Left ventricle myocardium inferior (tissue), 1 donor: ENCODE measurements around the gene GSDMA. TPM values are rescaled to one million over a fixed set of nuclear protein-coding genes. Genes with fewer than 3 reads are reported as not detected.
A peak's percentile ranks its signal among the peaks of the same experiment; 100 is the strongest.

Source experiments
- DNase-seq: peaks from one replicate; pipeline ENCODE4 v3.0.0-alpha.2; 2020
- H3K27ac ChIP-seq: fragments of 200-600 bp; replicated peaks from 2 replicates; pipeline ENCODE4 v1.8.0; 2021
- H3K27me3 ChIP-seq: fragments of 200-600 bp; 2 replicates; pipeline ENCODE4 v1.8.0; 2021; ENCODE audit warnings: low read depth
- H3K36me3 ChIP-seq: fragments of 200-600 bp; 2 replicates; pipeline ENCODE4 v1.8.0; 2021
- H3K4me1 ChIP-seq: fragments of 200-600 bp; 2 replicates; pipeline ENCODE4 v1.8.0; 2021
- H3K4me3 ChIP-seq: fragments of 200-600 bp; 2 replicates; pipeline ENCODE4 v1.8.0; 2021; ENCODE audit warnings: mild to moderate bottlenecking, moderate library complexity
- H3K9me3 ChIP-seq: fragments of 200-600 bp; replicated peaks from 2 replicates; pipeline ENCODE4 v1.8.0; 2021
- CTCF ChIP-seq: fragments of 200-600 bp; IDR thresholded peaks from 2 replicates; pipeline ENCODE4 v1.8.0; 2021; ENCODE audit warnings: antibody characterized with exemption, mild to moderate bottlenecking, borderline replicate concordance
- intact Hi-C: fragments of 100-400 bp; cut with micrococcal nuclease; formaldehyde crosslinking; loops from one replicate; pipeline ENCODE4 v1.11.0; 2022
- total RNA-seq: library from RNA; stranded (reverse); fragmentation: NEBNext Ultra II Directional; extraction: Animal tissue kit (Norgen Biotek cat#: 25700); gene quantifications from one replicate; pipeline ENCODE4 v1.2.1, GENCODE V29; 2021
- donor health status: DM: no; HTN: yes; CAD: no; lungs with severe emphysema.

Gene GSDMA
- total RNA-seq, 1 donor from 2014 or later, result 0.66 TPM

GRCh38 chr17:39927929-39928857 lies 34.6 kb upstream of the GSDMA start:
- Histone ChIP-seq H3K36me3 (peaks cover 9% of the 10 kb centered on the region), H3K9me3 (no peaks in the 10 kb centered on the region), H3K4me1 (peaks cover 79% of the 10 kb centered on the region), H3K27me3 (no peaks in the 10 kb centered on the region), H3K4me3 (peak overlapping the region; percentile 87), H3K27ac (peak overlapping the region; percentile 92)
- no peak for TF ChIP-seq CTCF
- intact Hi-C loops, result no loop called here
- peak; percentile 51 for DNase-seq

- H3K4me3 ChIP-seq, result peak overlapping the region; percentile 87
- TF ChIP-seq CTCF, result no peak
- H3K4me1 ChIP-seq, result peaks cover 79% of the 10 kb centered on the region
- no peak for DNase-seq
- H3K36me3 ChIP-seq, result peaks cover under 1% of the 10 kb centered on the region
- no peaks in the 10 kb centered on the region for H3K27me3 ChIP-seq
- intact Hi-C loops, result no loop called here
- H3K27ac ChIP-seq, result peak overlapping the region; percentile 92
- H3K9me3 ChIP-seq, result no peaks in the 10 kb centered on the region
Observed at GRCh38 chr17:39928858-39929645, 33.8 kb upstream of the GSDMA start.

- peaks cover 79% of the 10 kb centered on the region for H3K4me1 ChIP-seq
Observed at GRCh38 chr17:39929646-39930407, 33.0 kb upstream of the GSDMA start.

GRCh38 chr17:39933912-39934311 lies 28.9 kb upstream of the GSDMA start:
- Histone ChIP-seq H3K4me3 (no peak overlapping the region), H3K36me3 (no peaks in the 10 kb centered on the region), H3K9me3 (no peaks in the 10 kb centered on the region), H3K27ac (peak overlapping the region; percentile 80), H3K27me3 (no peaks in the 10 kb centered on the region), H3K4me1 (peaks cover 54% of the 10 kb centered on the region)
- DNase-seq, result peak; percentile 61
- TF ChIP-seq CTCF, result no peak
- intact Hi-C loops, result no loop called here

More at GRCh38 chr17:39929646-39930407, 33.0 kb upstream of the GSDMA start:
- peak overlapping the region; percentile 92 for H3K27ac ChIP-seq
- no peaks in the 10 kb centered on the region for H3K27me3 ChIP-seq
- TF ChIP-seq CTCF, result no peak
- intact Hi-C loops, result no loop called here
- no peaks in the 10 kb centered on the region for H3K36me3 ChIP-seq
- no peaks in the 10 kb centered on the region for H3K9me3 ChIP-seq
- no peak for DNase-seq
- H3K4me3 ChIP-seq, result peak overlapping the region; percentile 87

- DNase-seq, result no peak
- H3K36me3 ChIP-seq, result no peaks in the 10 kb centered on the region
- intact Hi-C loops, result no loop called here
- no peaks in the 10 kb centered on the region for H3K27me3 ChIP-seq
- H3K9me3 ChIP-seq, result no peaks in the 10 kb centered on the region
- no peak overlapping the region for H3K4me3 ChIP-seq
- TF ChIP-seq CTCF, result no peak
- H3K4me1 ChIP-seq, result peaks cover 54% of the 10 kb centered on the region
- H3K27ac ChIP-seq, result peak overlapping the region; percentile 80
Observed at GRCh38 chr17:39934324-39934723, 28.5 kb upstream of the GSDMA start.
